Ishikawa (cell line): ENCODE measurements around the gene COG2.

Source experiments
- CREB1 ChIP-seq: IDR thresholded peaks from 2 replicates; pipeline ENCODE4 v1.6.1; 2012; ENCODE audit warnings: low read depth
- EGR1 ChIP-seq: IDR thresholded peaks from 2 replicates; pipeline ENCODE4 v1.6.1; 2012
- EP300 ChIP-seq: IDR thresholded peaks from 2 replicates; pipeline ENCODE4 v1.6.1; 2012; ENCODE audit warnings: borderline replicate concordance
- RAD21 ChIP-seq: IDR thresholded peaks from 2 replicates; pipeline ENCODE4 v1.6.1; 2012; ENCODE audit warnings: low read depth
- TAF1 ChIP-seq: IDR thresholded peaks from 2 replicates; pipeline ENCODE4 v1.6.1; 2012; ENCODE audit warnings: low read depth, mild to moderate bottlenecking
- TF ChIP-seq, protein P1 (sequence below): IDR thresholded peaks from 2 replicates; pipeline ENCODE4 v1.6.1; 2012
- TF ChIP-seq, protein P2 (sequence below): IDR thresholded peaks from 2 replicates; pipeline ENCODE4 v1.6.1; 2012
- TF ChIP-seq, protein P3 (sequence below): IDR thresholded peaks from 2 replicates; pipeline ENCODE4 v1.6.1; 2012; ENCODE audit warnings: low read depth, mild to moderate bottlenecking

DNA sequence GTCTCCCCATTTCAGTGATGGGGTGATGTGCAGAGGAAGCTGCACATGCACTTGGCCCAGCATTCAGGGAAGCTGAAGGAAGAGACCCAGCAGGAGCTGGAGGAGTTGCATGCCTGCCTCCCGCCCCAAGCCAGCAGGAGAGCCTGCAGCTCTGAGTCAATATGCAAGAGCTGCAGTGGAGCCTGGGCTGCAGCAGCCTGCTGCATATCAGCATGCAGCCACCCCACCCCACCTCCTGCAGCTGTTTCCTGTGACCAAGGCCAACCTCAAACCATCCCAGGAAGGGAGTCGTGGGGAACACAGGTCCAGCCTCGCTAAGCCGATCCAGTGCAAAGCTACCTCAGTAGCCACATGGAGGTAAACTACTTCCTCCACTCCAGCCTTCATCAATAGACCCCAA is 52.7 kb downstream of the COG2 start:
- TF ChIP-seq, protein P1, sequence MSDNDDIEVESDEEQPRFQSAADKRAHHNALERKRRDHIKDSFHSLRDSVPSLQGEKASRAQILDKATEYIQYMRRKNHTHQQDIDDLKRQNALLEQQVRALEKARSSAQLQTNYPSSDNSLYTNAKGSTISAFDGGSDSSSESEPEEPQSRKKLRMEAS, result no peak
- TF ChIP-seq EP300 (no peak), RAD21 (no peak), TAF1 (no peak), EGR1 (no peak), CREB1 (no peak)
- TF ChIP-seq, protein P2, sequence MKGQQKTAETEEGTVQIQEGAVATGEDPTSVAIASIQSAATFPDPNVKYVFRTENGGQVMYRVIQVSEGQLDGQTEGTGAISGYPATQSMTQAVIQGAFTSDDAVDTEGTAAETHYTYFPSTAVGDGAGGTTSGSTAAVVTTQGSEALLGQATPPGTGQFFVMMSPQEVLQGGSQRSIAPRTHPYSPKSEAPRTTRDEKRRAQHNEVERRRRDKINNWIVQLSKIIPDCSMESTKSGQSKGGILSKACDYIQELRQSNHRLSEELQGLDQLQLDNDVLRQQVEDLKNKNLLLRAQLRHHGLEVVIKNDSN, result no peak
- TF ChIP-seq, protein P3, sequence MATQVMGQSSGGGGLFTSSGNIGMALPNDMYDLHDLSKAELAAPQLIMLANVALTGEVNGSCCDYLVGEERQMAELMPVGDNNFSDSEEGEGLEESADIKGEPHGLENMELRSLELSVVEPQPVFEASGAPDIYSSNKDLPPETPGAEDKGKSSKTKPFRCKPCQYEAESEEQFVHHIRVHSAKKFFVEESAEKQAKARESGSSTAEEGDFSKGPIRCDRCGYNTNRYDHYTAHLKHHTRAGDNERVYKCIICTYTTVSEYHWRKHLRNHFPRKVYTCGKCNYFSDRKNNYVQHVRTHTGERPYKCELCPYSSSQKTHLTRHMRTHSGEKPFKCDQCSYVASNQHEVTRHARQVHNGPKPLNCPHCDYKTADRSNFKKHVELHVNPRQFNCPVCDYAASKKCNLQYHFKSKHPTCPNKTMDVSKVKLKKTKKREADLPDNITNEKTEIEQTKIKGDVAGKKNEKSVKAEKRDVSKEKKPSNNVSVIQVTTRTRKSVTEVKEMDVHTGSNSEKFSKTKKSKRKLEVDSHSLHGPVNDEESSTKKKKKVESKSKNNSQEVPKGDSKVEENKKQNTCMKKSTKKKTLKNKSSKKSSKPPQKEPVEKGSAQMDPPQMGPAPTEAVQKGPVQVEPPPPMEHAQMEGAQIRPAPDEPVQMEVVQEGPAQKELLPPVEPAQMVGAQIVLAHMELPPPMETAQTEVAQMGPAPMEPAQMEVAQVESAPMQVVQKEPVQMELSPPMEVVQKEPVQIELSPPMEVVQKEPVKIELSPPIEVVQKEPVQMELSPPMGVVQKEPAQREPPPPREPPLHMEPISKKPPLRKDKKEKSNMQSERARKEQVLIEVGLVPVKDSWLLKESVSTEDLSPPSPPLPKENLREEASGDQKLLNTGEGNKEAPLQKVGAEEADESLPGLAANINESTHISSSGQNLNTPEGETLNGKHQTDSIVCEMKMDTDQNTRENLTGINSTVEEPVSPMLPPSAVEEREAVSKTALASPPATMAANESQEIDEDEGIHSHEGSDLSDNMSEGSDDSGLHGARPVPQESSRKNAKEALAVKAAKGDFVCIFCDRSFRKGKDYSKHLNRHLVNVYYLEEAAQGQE, result no peak
